ENCODE measurements around the gene SLIT2. TPM values are rescaled to one million over a fixed set of nuclear protein-coding genes. Genes with fewer than 3 reads are reported as not detected.
A peak's percentile ranks its signal among the peaks of the same experiment; 100 is the strongest.

The SLIT2 gene
- total and polyA plus RNA-seq, 2 of the 13 experiments (the other 11 are each of a cell fraction or from before 2014, with no cell fraction given): 0.03 TPM; not detected in 1

DNA sequence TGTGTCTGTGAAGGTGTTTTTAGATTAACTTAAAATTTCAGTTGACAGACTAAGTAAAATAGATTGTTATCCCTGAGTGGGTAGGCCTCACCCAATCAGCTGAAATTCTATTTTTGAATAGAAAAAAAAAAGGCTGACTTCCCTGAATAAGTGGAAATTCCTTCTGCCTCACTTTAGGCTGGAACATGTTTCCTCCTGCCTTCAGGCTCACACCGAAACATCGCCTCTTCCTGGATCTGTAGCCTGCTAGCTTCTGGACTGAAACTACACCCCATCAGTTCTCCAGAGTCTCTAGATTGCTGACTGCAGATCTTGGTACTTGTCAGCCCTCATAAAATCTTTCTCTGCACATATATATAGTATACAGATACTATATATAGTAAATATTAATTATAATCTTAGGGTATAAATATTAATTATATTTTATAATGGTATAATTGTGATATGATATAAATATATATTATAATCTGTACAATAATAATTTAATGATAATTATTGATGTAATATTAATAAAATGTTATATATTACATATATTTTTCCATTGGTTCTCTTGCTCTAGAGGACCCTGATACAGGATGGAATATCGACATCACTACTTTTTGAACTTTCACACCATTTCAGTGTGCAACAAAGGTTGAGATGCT is 13.7 kb upstream of the SLIT2 start (continued):
- TF ChIP-seq, protein P1, sequence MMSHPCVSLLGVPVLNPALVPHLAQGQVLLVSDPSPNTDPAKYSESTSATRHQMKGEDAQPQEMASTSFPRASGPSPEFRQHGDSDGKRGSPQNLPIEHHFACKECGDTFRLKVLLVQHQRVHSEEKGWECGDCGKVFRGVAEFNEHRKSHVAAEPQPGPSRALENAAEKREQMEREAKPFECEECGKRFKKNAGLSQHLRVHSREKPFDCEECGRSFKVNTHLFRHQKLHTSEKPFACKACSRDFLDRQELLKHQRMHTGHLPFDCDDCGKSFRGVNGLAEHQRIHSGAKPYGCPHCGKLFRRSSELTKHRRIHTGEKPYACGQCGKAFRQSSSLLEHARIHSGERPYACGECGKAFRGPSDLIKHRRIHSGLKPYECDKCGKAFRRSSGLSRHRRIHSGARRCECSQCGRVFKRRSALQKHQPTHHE (CRISPR knock-in tag; IDR thresholded peaks at IDR 0.05; ENCODE audit: borderline replicate concordance): no peak
- TF ChIP-seq RBFOX2 (IDR thresholded peaks at IDR 0.05; ENCODE audit: low read depth, low read length) (no peak), KAT8 (CRISPR knock-in tag; IDR thresholded peaks at IDR 0.05) (no peak), MAFF (IDR thresholded peaks at IDR 0.05; ENCODE audit: low read depth, low read length) (no peak), ZNF768 (CRISPR knock-in tag; IDR thresholded peaks at IDR 0.05) (no peak), ZNF253 (CRISPR knock-in tag; IDR thresholded peaks at IDR 0.05; ENCODE audit: borderline replicate concordance) (no peak)

DNA sequence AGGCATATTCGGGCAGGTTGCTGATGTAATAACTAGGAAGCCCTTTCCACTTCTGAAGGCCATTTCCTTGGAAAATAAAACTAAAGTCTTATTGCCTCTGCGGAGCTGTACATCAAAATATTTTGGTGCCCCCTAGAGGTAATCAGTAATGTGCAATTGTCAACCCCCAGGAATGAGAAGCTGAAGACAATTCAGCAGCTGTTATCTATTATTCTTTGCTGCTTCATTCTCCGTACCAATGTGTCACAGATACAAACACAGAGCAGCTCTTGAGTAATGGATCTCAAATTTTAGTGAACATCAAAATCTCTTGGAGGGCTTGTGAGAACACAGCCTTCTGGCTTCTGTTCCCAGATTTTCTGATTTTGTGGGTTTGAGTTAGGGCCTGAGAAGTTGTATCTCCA is 3.5 kb upstream of the SLIT2 start:
- ATAC-seq: no peak
- no peak overlapping the region for H2AFZ ChIP-seq (ENCODE audit: low read length)

More for the DNA sequence above, 3.5 kb upstream of the SLIT2 start:
- no peaks in the 10 kb centered on the region for H3K9me3 ChIP-seq (ENCODE audit: low read length)
- no peak overlapping the region for H3K4me3 ChIP-seq (replicated peaks in 1 of 3; ENCODE audit: insufficient read depth in 1 of 3, low read depth in 2 of 3, low read length in 3 of 3)
- ChIA-PET POLR2A (no interaction called here), CTCF (ENCODE audit: low intra/inter-chr PET ratio, low total read pairs) (no interaction called here)
- no peaks in the 10 kb centered on the region for H3K79me2 ChIP-seq (ENCODE audit: insufficient read depth, low read length)
- no peak overlapping the region for H3K9ac ChIP-seq (ENCODE audit: insufficient read depth, low read depth, low read length)
- in situ Hi-C loops (cut with HindIII; ENCODE audit: extremely low pct_ligation_motif_present, low pct_unique_long_range_greater_than_20kb): no loop called here
- no peak for FAIRE-seq
- H4K20me1 ChIP-seq (ENCODE audit: insufficient read depth, low read length): no peaks in the 10 kb centered on the region
- no peak for TF ChIP-seq ZSCAN29 (CRISPR knock-in tag; conservative IDR thresholded peaks at IDR 0.05)
- TF ChIP-seq, protein P2, sequence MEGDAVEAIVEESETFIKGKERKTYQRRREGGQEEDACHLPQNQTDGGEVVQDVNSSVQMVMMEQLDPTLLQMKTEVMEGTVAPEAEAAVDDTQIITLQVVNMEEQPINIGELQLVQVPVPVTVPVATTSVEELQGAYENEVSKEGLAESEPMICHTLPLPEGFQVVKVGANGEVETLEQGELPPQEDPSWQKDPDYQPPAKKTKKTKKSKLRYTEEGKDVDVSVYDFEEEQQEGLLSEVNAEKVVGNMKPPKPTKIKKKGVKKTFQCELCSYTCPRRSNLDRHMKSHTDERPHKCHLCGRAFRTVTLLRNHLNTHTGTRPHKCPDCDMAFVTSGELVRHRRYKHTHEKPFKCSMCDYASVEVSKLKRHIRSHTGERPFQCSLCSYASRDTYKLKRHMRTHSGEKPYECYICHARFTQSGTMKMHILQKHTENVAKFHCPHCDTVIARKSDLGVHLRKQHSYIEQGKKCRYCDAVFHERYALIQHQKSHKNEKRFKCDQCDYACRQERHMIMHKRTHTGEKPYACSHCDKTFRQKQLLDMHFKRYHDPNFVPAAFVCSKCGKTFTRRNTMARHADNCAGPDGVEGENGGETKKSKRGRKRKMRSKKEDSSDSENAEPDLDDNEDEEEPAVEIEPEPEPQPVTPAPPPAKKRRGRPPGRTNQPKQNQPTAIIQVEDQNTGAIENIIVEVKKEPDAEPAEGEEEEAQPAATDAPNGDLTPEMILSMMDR (CRISPR knock-in tag; IDR thresholded peaks at IDR 0.05): peak; percentile 46
- TF ChIP-seq STAG1 (CRISPR knock-in tag; IDR thresholded peaks at IDR 0.05): peak; percentile 40
- H3K27ac ChIP-seq (ENCODE audit: extremely low read length, insufficient read depth, low read length): no peak overlapping the region
- intact Hi-C loops (cut with micrococcal nuclease; ENCODE audit: unreplicated experiment): loop anchor here (10.0 kb wide), 1 partner anchor 1023 kb away; no protein-coding TSS in a partner anchor
- no peak overlapping the region for H3K4me2 ChIP-seq (ENCODE audit: low read depth, low read length)
- 0 out of 5 replicates have a peak, but pooled peaks cover 1 to 6% of the 10 kb centered on the region in 2 experiments for H3K27me3 ChIP-seq (ENCODE audit: control insufficient read depth in 1 of 2, insufficient read depth in 2 of 2, low read length in 2 of 2)
- peak; percentile 1 for DNase-seq (ENCODE audit: low spot score)
- H3K4me1 ChIP-seq (ENCODE audit: insufficient read depth, low read length): no peaks in the 10 kb centered on the region
- no TSS peak for BruUV-seq (replicated peaks)
- whole genome bisulfite sequencing (ENCODE audit: low lambda C conversion rate): 0% methylated on average over 3 of the region's 3 CpGs
- H3K36me3 ChIP-seq (replicated peaks in 1 of 2; ENCODE audit: control insufficient read depth in 1 of 2, insufficient read depth in 2 of 2, low read length in 2 of 2): no peaks in the 10 kb centered on the region

All from HepG2 (cell line).